Daoy (cell line): ENCODE measurements around the gene PDIA3. TPM values are rescaled to one million over a fixed set of nuclear protein-coding genes. Genes with fewer than 3 reads are reported as not detected.
"Not testable (repeated sequence)": the region's sequence is repeated elsewhere in the genome, so short reads cannot be mapped to it uniquely, and the experiment has no call there.

Experiments used
- DNase-seq: peaks from one replicate; pipeline ENCODE4 v3.0.0-alpha.2; 2015; ENCODE audit warnings: low read depth
- total RNA-seq: library from RNA; depleted of rRNA; stranded (reverse); fragments of >200 nt; shearing (Covaris generic); gene quantifications from 2 replicates; pipeline ENCODE4 v1.2.3, GENCODE V29; 2014

Gene PDIA3
- total RNA-seq, 1 experiment from 2014 or later: 115 TPM

GRCh38 chr15:43776718-43777266 lies 30.6 kb downstream of the PDIA3 start, which contains the start of gene ELL3:
ELL3 (minus strand) TSS chr15:43776966; CDS start chr15:43776901, 65 bp downstream.
- DNase-seq: peak; percentile 81

GRCh38 chr15:43777267-43777914 lies 31.2 kb downstream of the PDIA3 start:
- peak; percentile 86 for DNase-seq

GRCh38 chr15:43779016-43779415 lies 32.8 kb downstream of the PDIA3 start:
- no peak for DNase-seq

- DNase-seq: no peak
Measured at GRCh38 chr15:43789409-43789808, 43.2 kb downstream of the PDIA3 start.

- DNase-seq: peak; percentile 100
Measured at GRCh38 chr15:43791993-43792760, 45.9 kb downstream of the PDIA3 start, which contains the start of gene SERF2. SERF2 (plus strand) TSS chr15:43792320; CDS start chr15:43792377, 57 bp downstream.

- DNase-seq: peak; percentile 21
Measured at GRCh38 chr15:43792761-43793476, 46.7 kb downstream of the PDIA3 start.

GRCh38 chr15:43793647-43794046 lies 47.4 kb downstream of the PDIA3 start:
- no peak for DNase-seq

GRCh38 chr15:43794269-43795037 lies 48.2 kb downstream of the PDIA3 start:
- DNase-seq: peak; percentile 15

GRCh38 chr15:43795197-43795596 lies 49.0 kb downstream of the PDIA3 start:
- DNase-seq: no peak

GRCh38 chr15:43795997-43796396 lies 49.8 kb downstream of the PDIA3 start:
- no peak for DNase-seq

- no peak for DNase-seq
Measured at GRCh38 chr15:43796566-43796965, 50.3 kb downstream of the PDIA3 start.

GRCh38 chr15:43799209-43799944 lies 53.1 kb downstream of the PDIA3 start:
- no peak for DNase-seq

- DNase-seq: no peak
Measured at GRCh38 chr15:43799945-43800285, 53.7 kb downstream of the PDIA3 start, which contains the start of gene SERINC4. SERINC4 (minus strand) TSS chr15:43800220; CDS start chr15:43799986, 234 bp downstream.

- DNase-seq: peak; percentile 91
Measured at GRCh38 chr15:43800286-43801141, 54.3 kb downstream of the PDIA3 start, which contains the start of gene HYPK. HYPK (plus strand) TSS chr15:43800599; CDS start chr15:43800623, 24 bp downstream.

- DNase-seq: not testable (repeated sequence)
Measured at GRCh38 chr15:43802676-43803075, 56.4 kb downstream of the PDIA3 start.

- no peak for DNase-seq
Measured at GRCh38 chr15:43808435-43808950, 62.3 kb downstream of the PDIA3 start.

- no peak for DNase-seq
Measured at GRCh38 chr15:43808960-43809678, 62.9 kb downstream of the PDIA3 start.

- not testable (repeated sequence) for DNase-seq
Measured at GRCh38 chr15:43815064-43815463, 68.8 kb downstream of the PDIA3 start.
